Neural cell (in vitro differentiated cells): ENCODE measurements around the gene TRIM44. TPM values are rescaled to one million over a fixed set of nuclear protein-coding genes. Genes with fewer than 3 reads are reported as not detected.

Source experiments
- H2AFZ ChIP-seq: fragments of 200-600, 300-800 bp; sonication (generic), shearing (Covaris generic); 2 replicates; pipeline ENCODE4 v1.6.0; 2014; ENCODE audit warnings: low read depth, mild to moderate bottlenecking, antibody characterized with exemption, low read length, moderate library complexity
- H3F3A ChIP-seq: fragments of 200-600 bp; shearing (Covaris generic); 2 replicates; pipeline ENCODE4 v1.6.1; 2016; ENCODE audit warnings: mild to moderate bottlenecking, moderate library complexity, mixed read lengths, antibody characterized with exemption, low read length; ENCODE audit not compliant: insufficient read depth, poor library complexity, severe bottlenecking
- H3K27ac ChIP-seq: fragments of 200-600, 300-800 bp; sonication (generic), shearing (Covaris generic); 2 replicates; pipeline ENCODE4 v1.5.1; 2014; ENCODE audit warnings: mild to moderate bottlenecking, low read length, moderate library complexity
- H3K27me3 ChIP-seq: fragments of 300-800, 200-600 bp; sonication (generic), shearing (Covaris generic); 2 replicates; pipeline ENCODE4 v1.6.0; 2014; ENCODE audit warnings: mild to moderate bottlenecking, low read depth, low read length, moderate library complexity; ENCODE audit not compliant: insufficient read depth
- H3K36me3 ChIP-seq: fragments of 300-800, 200-600 bp; sonication (generic), shearing (Covaris generic); 2 replicates; pipeline ENCODE4 v1.5.1; 2014; ENCODE audit warnings: mild to moderate bottlenecking, antibody characterized with exemption, low read length, moderate library complexity; ENCODE audit not compliant: insufficient read depth
- H3K4me2 ChIP-seq: fragments of 300-800, 200-600 bp; sonication (generic), shearing (Covaris generic); 2 replicates; pipeline ENCODE4 v1.6.0; 2014; ENCODE audit warnings: mild to moderate bottlenecking, low read length
- H3K4me3 ChIP-seq: fragments of 300-800, 200-600 bp; sonication (generic), shearing (Covaris generic); 2 replicates; pipeline ENCODE4 v1.5.1; 2014; ENCODE audit warnings: mild to moderate bottlenecking, low read length, moderate library complexity
- H3K79me2 ChIP-seq: fragments of 200-600 bp; shearing (Covaris generic); replicated peaks from 2 replicates; pipeline ENCODE4 v1.6.0; 2014; ENCODE audit warnings: mild to moderate bottlenecking, low read length, moderate library complexity; ENCODE audit not compliant: insufficient read depth
- H3K9ac ChIP-seq: fragments of 300-800, 200-600 bp; sonication (generic), shearing (Covaris generic); 2 replicates; pipeline ENCODE4 v1.6.1; 2016; ENCODE audit warnings: mild to moderate bottlenecking, low read length, mixed read lengths
- H3K9me2 ChIP-seq: fragments of 200-600 bp; shearing (Covaris generic); 2 replicates; pipeline ENCODE4 v1.6.1; 2016; ENCODE audit warnings: mild to moderate bottlenecking, low read length, mixed read lengths; ENCODE audit not compliant: insufficient read depth
- H3K9me3 ChIP-seq: fragments of 200-600, 300-800 bp; sonication (generic), shearing (Covaris generic); 2 replicates; pipeline ENCODE4 v1.6.1; 2016; ENCODE audit warnings: mild to moderate bottlenecking, mixed run types, low read length, moderate library complexity, mixed read lengths
- H4K20me1 ChIP-seq: fragments of 200-600 bp; shearing (Covaris generic); 2 replicates; pipeline ENCODE4 v1.6.1; 2016; ENCODE audit warnings: mild to moderate bottlenecking, mixed run types; ENCODE audit not compliant: insufficient read depth
- CTCF ChIP-seq: fragments of 450-650 bp; IDR thresholded peaks from 2 replicates; pipeline ENCODE4 v1.5.1; 2014; ENCODE audit warnings: antibody characterized with exemption, mild to moderate bottlenecking, moderate library complexity; ENCODE audit not compliant: poor library complexity, severe bottlenecking
- EP300 ChIP-seq: fragments of 450-650 bp; conservative IDR thresholded peaks from 2 replicates; pipeline ENCODE4 v1.6.1; 2014; ENCODE audit warnings: antibody characterized with exemption, mild to moderate bottlenecking, moderate library complexity; ENCODE audit not compliant: poor library complexity, severe bottlenecking
- EZH2 ChIP-seq: fragments of 200-600, 300-800 bp; shearing (Covaris generic), sonication (generic); IDR thresholded peaks from 2 replicates; pipeline ENCODE4 v1.6.1; 2014; ENCODE audit warnings: antibody characterized with exemption, low read length, borderline replicate concordance, mild to moderate bottlenecking; ENCODE audit not compliant: insufficient read depth, poor library complexity, severe bottlenecking
- MXI1 ChIP-seq: fragments of 450-650 bp; conservative IDR thresholded peaks from 2 replicates; pipeline ENCODE4 v1.6.1; 2014; ENCODE audit warnings: antibody characterized with exemption, mild to moderate bottlenecking; ENCODE audit not compliant: poor library complexity, severe bottlenecking
- POLR2AphosphoS5 ChIP-seq: IDR thresholded peaks from 2 replicates; pipeline ENCODE4 v1.6.1; 2012
- RAD21 ChIP-seq: fragments of 450-650 bp; conservative IDR thresholded peaks from 2 replicates; pipeline ENCODE4 v1.6.1; 2014; ENCODE audit warnings: antibody characterized with exemption, mild to moderate bottlenecking, moderate library complexity
- SMC3 ChIP-seq: fragments of 450-650 bp; conservative IDR thresholded peaks from 2 replicates; pipeline ENCODE4 v1.6.1; 2014; ENCODE audit warnings: antibody characterized with exemption, mild to moderate bottlenecking, moderate library complexity; ENCODE audit not compliant: poor library complexity
- TAF1 ChIP-seq: IDR thresholded peaks from 2 replicates; pipeline ENCODE4 v1.6.1; 2012; ENCODE audit warnings: low read depth
- polyA plus RNA-seq: library from polyadenylated mRNA; depleted of rRNA; stranded (reverse); fragments of >200 nt; gene quantifications from 2 replicates; pipeline ENCODE4 v1.2.3, GENCODE V29; 2014
- TF ChIP-seq, protein P1 (sequence below): IDR thresholded peaks from 2 replicates; pipeline ENCODE4 v1.6.1; 2012; ENCODE audit warnings: borderline replicate concordance

TRIM44 gene
- polyA plus RNA-seq, 1 donor from 2014 or later = 14.9 TPM

GRCh38 chr11:35784699-35785098, 122.1 kb downstream of the TRIM44 start:
- Histone ChIP-seq H3K9ac (no peak overlapping the region), H3K9me3 (no peaks in the 10 kb centered on the region), H3K4me2 (no peak overlapping the region), H3K9me2 (no peaks in the 10 kb centered on the region), H3K79me2 (no peaks in the 10 kb centered on the region), H3F3A (no peaks in the 10 kb centered on the region), H3K27ac (no peak overlapping the region), H4K20me1 (no peaks in the 10 kb centered on the region), H3K4me3 (no peak overlapping the region), H3K27me3 (no peaks in the 10 kb centered on the region), H2AFZ (no peak overlapping the region), H3K36me3 (no peaks in the 10 kb centered on the region)
- TF ChIP-seq, protein P1, sequence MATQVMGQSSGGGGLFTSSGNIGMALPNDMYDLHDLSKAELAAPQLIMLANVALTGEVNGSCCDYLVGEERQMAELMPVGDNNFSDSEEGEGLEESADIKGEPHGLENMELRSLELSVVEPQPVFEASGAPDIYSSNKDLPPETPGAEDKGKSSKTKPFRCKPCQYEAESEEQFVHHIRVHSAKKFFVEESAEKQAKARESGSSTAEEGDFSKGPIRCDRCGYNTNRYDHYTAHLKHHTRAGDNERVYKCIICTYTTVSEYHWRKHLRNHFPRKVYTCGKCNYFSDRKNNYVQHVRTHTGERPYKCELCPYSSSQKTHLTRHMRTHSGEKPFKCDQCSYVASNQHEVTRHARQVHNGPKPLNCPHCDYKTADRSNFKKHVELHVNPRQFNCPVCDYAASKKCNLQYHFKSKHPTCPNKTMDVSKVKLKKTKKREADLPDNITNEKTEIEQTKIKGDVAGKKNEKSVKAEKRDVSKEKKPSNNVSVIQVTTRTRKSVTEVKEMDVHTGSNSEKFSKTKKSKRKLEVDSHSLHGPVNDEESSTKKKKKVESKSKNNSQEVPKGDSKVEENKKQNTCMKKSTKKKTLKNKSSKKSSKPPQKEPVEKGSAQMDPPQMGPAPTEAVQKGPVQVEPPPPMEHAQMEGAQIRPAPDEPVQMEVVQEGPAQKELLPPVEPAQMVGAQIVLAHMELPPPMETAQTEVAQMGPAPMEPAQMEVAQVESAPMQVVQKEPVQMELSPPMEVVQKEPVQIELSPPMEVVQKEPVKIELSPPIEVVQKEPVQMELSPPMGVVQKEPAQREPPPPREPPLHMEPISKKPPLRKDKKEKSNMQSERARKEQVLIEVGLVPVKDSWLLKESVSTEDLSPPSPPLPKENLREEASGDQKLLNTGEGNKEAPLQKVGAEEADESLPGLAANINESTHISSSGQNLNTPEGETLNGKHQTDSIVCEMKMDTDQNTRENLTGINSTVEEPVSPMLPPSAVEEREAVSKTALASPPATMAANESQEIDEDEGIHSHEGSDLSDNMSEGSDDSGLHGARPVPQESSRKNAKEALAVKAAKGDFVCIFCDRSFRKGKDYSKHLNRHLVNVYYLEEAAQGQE = no peak
- TF ChIP-seq RAD21 (no peak), EP300 (no peak), EZH2 (no peak), CTCF (no peak), TAF1 (no peak), SMC3 (no peak), MXI1 (no peak), POLR2AphosphoS5 (no peak)

GRCh38 chr11:35785287-35786167, 123.0 kb downstream of the TRIM44 start:
- Histone ChIP-seq H3K4me2 (no peak overlapping the region), H3K9me3 (no peaks in the 10 kb centered on the region)

More at GRCh38 chr11:35785287-35786167, 123.0 kb downstream of the TRIM44 start:
- TF ChIP-seq TAF1 (no peak), MXI1 (no peak), SMC3 (no peak), POLR2AphosphoS5 (no peak), EP300 (no peak), EZH2 (no peak), CTCF (no peak), RAD21 (no peak)
- TF ChIP-seq, protein P1 = no peak
- Histone ChIP-seq H3F3A (no peaks in the 10 kb centered on the region), H3K79me2 (no peaks in the 10 kb centered on the region), H3K9ac (no peak overlapping the region), H3K27ac (peak overlapping the region; percentile 17), H2AFZ (no peak overlapping the region), H3K27me3 (no peaks in the 10 kb centered on the region), H3K36me3 (no peaks in the 10 kb centered on the region), H3K4me3 (no peak overlapping the region), H3K9me2 (no peaks in the 10 kb centered on the region), H4K20me1 (no peaks in the 10 kb centered on the region)
